NB4 (cell line): ENCODE results near the gene DYNC1H1.

Source experiments
- DNase-seq: peaks from one replicate; pipeline ENCODE4 v3.0.0; 2010; ENCODE audit warnings: low read depth
- H3K4me3 ChIP-seq: one replicate; pipeline ENCODE4 v1.5.1; 2011; ENCODE audit warnings: mild to moderate bottlenecking, low read depth, low read length, moderate library complexity
- MAX ChIP-seq: IDR thresholded peaks from 2 replicates; pipeline ENCODE4 v1.6.1; 2011; ENCODE audit warnings: low read depth, low read length
- MYC ChIP-seq: IDR thresholded peaks from 2 replicates; pipeline ENCODE4 v1.6.1; 2011; ENCODE audit warnings: low read depth, low read length
- POLR2A ChIP-seq: IDR thresholded peaks from 2 replicates; pipeline ENCODE4 v1.6.1; 2011; ENCODE audit warnings: mild to moderate bottlenecking; ENCODE audit not compliant: insufficient read length; ENCODE audit errors: extremely low read depth
- TF ChIP-seq, protein P1 (sequence below): IDR thresholded peaks from one replicate; pipeline ENCODE4 v1.5.1; 2012; ENCODE audit warnings: low read depth, low read length

DYNC1H1 gene

DNA sequence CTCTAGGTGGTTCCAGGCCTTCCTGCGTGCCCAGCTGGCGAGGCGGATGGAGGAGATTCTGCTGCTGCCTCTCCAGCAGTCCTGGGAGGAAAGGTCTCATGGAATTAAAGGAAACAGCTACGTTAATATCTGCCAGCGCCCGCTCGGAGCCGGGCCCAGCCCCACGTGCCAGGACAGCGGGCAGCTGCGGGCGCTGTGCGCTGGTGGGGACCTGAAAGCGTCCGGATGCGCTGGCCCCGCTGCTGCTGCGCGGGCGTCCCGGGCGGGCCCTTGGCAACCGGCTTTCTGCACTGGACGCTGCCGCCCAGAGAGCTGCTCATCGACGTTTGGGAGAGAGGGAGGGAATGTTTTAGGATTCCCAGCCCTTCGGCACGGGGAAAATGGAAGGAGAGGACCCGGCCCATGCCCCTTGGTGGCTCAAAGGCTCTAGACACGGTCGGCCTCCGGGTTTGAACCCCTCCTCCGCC, 8.6 kb upstream of the DYNC1H1 start:
- DNase-seq: no peak
- no peak overlapping the region for H3K4me3 ChIP-seq
- TF ChIP-seq MAX: no peak
- TF ChIP-seq MYC: no peak
- TF ChIP-seq, protein P1, sequence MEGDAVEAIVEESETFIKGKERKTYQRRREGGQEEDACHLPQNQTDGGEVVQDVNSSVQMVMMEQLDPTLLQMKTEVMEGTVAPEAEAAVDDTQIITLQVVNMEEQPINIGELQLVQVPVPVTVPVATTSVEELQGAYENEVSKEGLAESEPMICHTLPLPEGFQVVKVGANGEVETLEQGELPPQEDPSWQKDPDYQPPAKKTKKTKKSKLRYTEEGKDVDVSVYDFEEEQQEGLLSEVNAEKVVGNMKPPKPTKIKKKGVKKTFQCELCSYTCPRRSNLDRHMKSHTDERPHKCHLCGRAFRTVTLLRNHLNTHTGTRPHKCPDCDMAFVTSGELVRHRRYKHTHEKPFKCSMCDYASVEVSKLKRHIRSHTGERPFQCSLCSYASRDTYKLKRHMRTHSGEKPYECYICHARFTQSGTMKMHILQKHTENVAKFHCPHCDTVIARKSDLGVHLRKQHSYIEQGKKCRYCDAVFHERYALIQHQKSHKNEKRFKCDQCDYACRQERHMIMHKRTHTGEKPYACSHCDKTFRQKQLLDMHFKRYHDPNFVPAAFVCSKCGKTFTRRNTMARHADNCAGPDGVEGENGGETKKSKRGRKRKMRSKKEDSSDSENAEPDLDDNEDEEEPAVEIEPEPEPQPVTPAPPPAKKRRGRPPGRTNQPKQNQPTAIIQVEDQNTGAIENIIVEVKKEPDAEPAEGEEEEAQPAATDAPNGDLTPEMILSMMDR: no peak
- TF ChIP-seq POLR2A: no peak

DNA sequence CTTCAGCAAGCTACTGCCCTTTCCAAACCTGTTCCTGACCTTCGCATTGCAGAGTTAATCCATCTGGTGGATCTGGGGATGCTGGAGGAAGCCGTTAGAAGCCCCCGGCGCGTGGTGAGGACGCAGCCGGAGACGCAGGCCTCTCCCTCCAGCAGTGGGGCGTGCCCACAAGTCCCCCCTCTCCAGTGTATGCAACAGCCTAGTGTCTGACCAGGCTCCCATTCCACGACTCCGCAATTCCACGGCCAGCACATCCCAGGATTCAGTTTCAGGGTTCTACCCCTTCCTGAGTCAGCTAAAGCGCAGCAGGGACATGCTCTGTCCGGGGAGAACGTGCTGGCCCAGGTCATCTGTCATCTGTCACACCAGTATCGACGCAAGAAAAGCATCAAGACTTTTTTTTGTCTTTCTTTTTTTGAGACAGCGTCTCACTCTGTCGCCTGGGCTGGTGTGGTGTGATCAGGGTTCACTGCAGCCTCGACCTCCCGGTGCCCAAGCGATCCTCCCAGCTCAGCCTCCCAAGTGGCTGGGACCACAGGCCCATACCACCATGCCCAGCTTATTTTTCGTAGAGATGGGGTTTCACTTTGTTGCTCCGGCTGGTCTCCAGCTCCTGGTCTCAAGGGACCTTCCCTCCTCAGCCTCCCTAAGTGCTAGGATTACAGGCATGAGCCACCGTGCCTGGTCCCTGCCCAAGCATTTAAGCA, 8.0 kb upstream of the DYNC1H1 start:
- DNase-seq: no peak
- H3K4me3 ChIP-seq: no peak overlapping the region
- TF ChIP-seq, protein P1: no peak
- TF ChIP-seq POLR2A: no peak
- TF ChIP-seq MAX: no peak
- no peak for TF ChIP-seq MYC

DNA sequence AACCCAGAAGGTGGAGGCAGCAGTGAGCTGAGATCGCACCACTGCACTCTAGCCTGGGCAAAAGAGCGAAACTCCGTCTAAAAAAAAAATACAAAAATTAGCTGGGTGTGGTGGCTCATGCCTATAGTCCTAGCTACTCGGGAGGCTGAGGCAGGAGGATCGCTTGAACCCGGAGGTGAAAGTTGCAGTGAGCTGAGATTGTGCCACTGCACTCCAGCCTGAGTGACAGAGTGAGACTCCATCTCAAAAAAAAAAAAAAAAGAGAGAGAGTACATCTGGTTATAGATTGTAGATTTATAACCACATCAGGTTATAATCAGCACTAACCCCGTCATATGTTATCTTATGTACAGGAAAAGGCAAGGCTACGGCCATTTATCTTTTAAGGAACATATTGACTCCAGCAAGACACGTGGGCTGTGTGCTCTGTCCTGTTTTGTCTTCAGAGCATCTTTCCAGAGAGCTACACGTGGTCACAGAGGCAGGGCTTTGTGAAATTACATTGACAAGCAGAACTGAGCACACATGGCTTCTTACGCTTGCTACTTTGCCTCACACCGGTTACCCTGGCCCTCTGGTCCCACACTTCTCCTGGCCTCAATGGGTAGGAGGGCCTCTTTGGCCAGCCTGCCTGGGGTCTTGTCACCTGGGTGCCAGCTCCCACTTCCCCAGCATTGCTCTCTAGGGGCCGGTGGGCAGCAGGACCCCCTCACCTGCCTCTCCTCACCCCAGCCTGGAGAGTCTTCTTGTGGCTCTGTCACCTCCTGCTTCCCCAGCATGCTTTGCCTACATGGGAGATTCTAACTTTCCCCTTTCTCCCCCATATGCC, 6.8 kb upstream of the DYNC1H1 start:
- no peak for DNase-seq
- no peak overlapping the region for H3K4me3 ChIP-seq
- no peak for TF ChIP-seq POLR2A
- no peak for TF ChIP-seq MAX
- TF ChIP-seq MYC: no peak
- TF ChIP-seq, protein P1: no peak

DNA sequence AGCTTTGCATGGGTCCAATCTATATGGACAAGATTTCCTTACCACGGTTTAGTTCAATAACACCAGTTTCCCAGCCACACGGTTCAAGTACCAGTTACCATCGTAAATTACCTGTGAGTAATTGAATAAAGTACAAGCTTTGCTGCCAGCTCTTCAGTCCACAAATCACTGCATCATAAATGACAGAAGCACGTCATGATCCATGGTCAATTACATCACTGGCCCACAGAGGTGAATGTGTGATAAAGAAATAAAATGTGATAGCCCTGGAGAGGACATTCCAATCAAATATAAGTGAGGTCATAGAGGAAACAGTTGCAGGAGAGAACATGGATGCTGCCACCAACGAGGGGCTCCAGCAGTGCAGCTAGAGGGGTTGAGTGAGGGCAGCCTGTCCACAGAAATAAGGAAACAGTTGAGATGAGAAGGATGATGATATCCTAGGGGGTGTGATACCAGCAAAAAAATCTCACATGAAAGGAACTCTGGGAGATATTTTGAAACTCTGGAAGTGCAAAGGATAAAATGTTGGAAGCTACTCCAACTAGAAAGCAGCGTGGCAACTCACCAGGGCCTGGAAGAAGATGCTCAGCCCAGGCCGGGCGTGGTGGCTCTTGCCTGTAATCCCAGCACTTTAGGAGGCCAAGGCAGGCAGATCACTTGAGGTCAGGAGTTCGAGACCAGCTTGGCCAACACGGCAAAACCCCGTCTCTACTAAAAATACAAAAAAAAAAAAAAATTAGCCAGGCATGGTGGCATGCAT, 5.8 kb upstream of the DYNC1H1 start:
- DNase-seq: no peak
- TF ChIP-seq, protein P1: no peak
- TF ChIP-seq MAX (no peak), POLR2A (no peak), MYC (no peak)
- no peak overlapping the region for H3K4me3 ChIP-seq

- H3K4me3 ChIP-seq: no peak overlapping the region
- no peak for TF ChIP-seq POLR2A
- no peak for TF ChIP-seq MAX
- TF ChIP-seq, protein P1: no peak
- TF ChIP-seq MYC: no peak
- DNase-seq: peak; percentile 65
Measured at GRCh38 chr14:101959277-101959676, 5.1 kb upstream of the DYNC1H1 start.
